Loucy (cell line): ENCODE data around the gene CNN2.

Experiments used
- CTCF ChIP-seq: fragments of 200-600 bp; sonication (generic); conservative IDR thresholded peaks from 2 replicates; pipeline ENCODE4 v1.5.1; 2014; ENCODE audit warnings: mild to moderate bottlenecking, antibody characterized with exemption, low read length
- EZH2phosphoT487 ChIP-seq: fragments of 200-600 bp; IDR thresholded peaks from 2 replicates; pipeline ENCODE4 v1.6.1; 2018; ENCODE audit warnings: antibody characterized with exemption, mild to moderate bottlenecking, moderate library complexity, borderline replicate concordance

GRCh38 chr19:1016647-1017114 is 9.7 kb upstream of the CNN2 start:
- TF ChIP-seq CTCF (no peak), EZH2phosphoT487 (no peak)
